AG08395 (cell line): Measurements from ENCODE around the gene EXOSC5.
"Not testable (repeated sequence)": the region's sequence is repeated elsewhere in the genome, so short reads cannot be mapped to it uniquely, and the experiment has no call there.

Source experiments
- DNase-seq: peaks from one replicate; pipeline ENCODE4 v3.0.0; 2012; ENCODE audit warnings: mixed read lengths, low spot score

The EXOSC5 gene

GRCh38 chr19:41397086-41398049 lies at the start of gene EXOSC5, which contains the start of gene BCKDHA:
Gene EXOSC5, minus strand, starts transcription at chr19:41397359. Its CDS starts 31 bp downstream, at chr19:41397328.
Gene BCKDHA, plus strand, starts transcription at chr19:41397818. Its CDS starts 10 bp downstream, at chr19:41397828.
- peak; percentile 100 for DNase-seq

GRCh38 chr19:41445575-41445974 lies 48.4 kb upstream of the EXOSC5 start:
- no peak for DNase-seq

- DNase-seq = no peak
Measured at GRCh38 chr19:41443813-41444455, 46.8 kb upstream of the EXOSC5 start.

GRCh38 chr19:41442473-41443355 lies 45.6 kb upstream of the EXOSC5 start, which contains the start of gene ERICH4:
Gene ERICH4, plus strand, starts transcription at chr19:41443156. Its CDS starts 14 bp downstream, at chr19:41443170.
- no peak for DNase-seq

GRCh38 chr19:41441321-41441945 lies 44.3 kb upstream of the EXOSC5 start:
- no peak for DNase-seq

- DNase-seq = peak; percentile 99
Measured at GRCh38 chr19:41439441-41440222, 42.5 kb upstream of the EXOSC5 start, which contains the start of gene DMAC2. Gene DMAC2, minus strand, starts transcription at chr19:41439912. Its CDS starts 13 bp downstream, at chr19:41439899.

GRCh38 chr19:41437944-41438574 lies 40.9 kb upstream of the EXOSC5 start:
- DNase-seq = no peak

- no peak for DNase-seq
Measured at GRCh38 chr19:41436674-41436951, 39.5 kb upstream of the EXOSC5 start.

- no peak for DNase-seq
Measured at GRCh38 chr19:41435936-41436673, 38.9 kb upstream of the EXOSC5 start.

GRCh38 chr19:41435376-41435775 lies 38.2 kb upstream of the EXOSC5 start:
- DNase-seq = not testable (repeated sequence)

GRCh38 chr19:41434450-41434849 lies 37.3 kb upstream of the EXOSC5 start:
- DNase-seq = no peak

- no peak for DNase-seq
Measured at GRCh38 chr19:41433171-41433570, 36.0 kb upstream of the EXOSC5 start.

- peak; percentile 34 for DNase-seq
Measured at GRCh38 chr19:41431426-41432386, 34.5 kb upstream of the EXOSC5 start.

GRCh38 chr19:41430922-41431321 lies 33.8 kb upstream of the EXOSC5 start:
- DNase-seq = no peak

- DNase-seq = no peak
Measured at GRCh38 chr19:41428481-41428859, 31.3 kb upstream of the EXOSC5 start.

GRCh38 chr19:41427647-41428480 lies 30.7 kb upstream of the EXOSC5 start:
- no peak for DNase-seq

- DNase-seq = peak; percentile 88
Measured at GRCh38 chr19:41426952-41427646, 29.9 kb upstream of the EXOSC5 start, which contains the start of gene B3GNT8. Gene B3GNT8, minus strand, starts transcription at chr19:41427374. Its CDS starts 596 bp downstream, at chr19:41426778.
